H9 (cell line): ENCODE data around the gene MORN1. TPM values are rescaled to one million over a fixed set of nuclear protein-coding genes. Genes with fewer than 3 reads are reported as not detected.

ENCODE experiments used
- DNase-seq: peaks from one replicate; pipeline ENCODE4 v3.0.0-alpha.2; 2017
- H2AFZ ChIP-seq: one replicate; pipeline ENCODE4 v1.6.1; 2013; ENCODE audit warnings: mild to moderate bottlenecking, low read length, control low read depth, moderate library complexity
- H2AK5ac ChIP-seq: 2 replicates; pipeline ENCODE4 v1.6.1; 2013; ENCODE audit warnings: low read length, control low read depth, mixed read lengths; ENCODE audit not compliant: insufficient read length
- H2BK120ac ChIP-seq: one replicate; pipeline ENCODE4 v1.6.1; 2013; ENCODE audit warnings: low read depth, mild to moderate bottlenecking, low read length, control low read depth, inconsistent platforms; ENCODE audit not compliant: poor library complexity, severe bottlenecking
- H2BK12ac ChIP-seq: 2 replicates; pipeline ENCODE4 v1.6.1; 2013; ENCODE audit warnings: low read length, control low read depth, mixed read lengths, low read depth; ENCODE audit not compliant: insufficient read length
- H2BK15ac ChIP-seq: 2 replicates; pipeline ENCODE4 v1.6.1; 2013; ENCODE audit warnings: low read depth, low read length, control low read depth
- H2BK20ac ChIP-seq: one replicate; pipeline ENCODE4 v1.6.1; 2013; ENCODE audit warnings: low read depth, mild to moderate bottlenecking, low read length, control low read depth, inconsistent platforms; ENCODE audit not compliant: poor library complexity, severe bottlenecking
- H2BK5ac ChIP-seq: 2 replicates; pipeline ENCODE4 v1.6.1; 2013; ENCODE audit warnings: low read length, control low read depth, mixed read lengths; ENCODE audit not compliant: insufficient read length
- H3K14ac ChIP-seq: 2 replicates; pipeline ENCODE4 v1.6.1; 2013; ENCODE audit warnings: low read length, control low read depth; ENCODE audit not compliant: insufficient read depth
- H3K18ac ChIP-seq: 2 replicates; pipeline ENCODE4 v1.6.1; 2013; ENCODE audit warnings: low read depth, mild to moderate bottlenecking, mixed read lengths, low read length, control low read depth; ENCODE audit not compliant: insufficient read length
- H3K23ac ChIP-seq: 2 replicates; pipeline ENCODE4 v1.6.1; 2013; ENCODE audit warnings: low read length, control low read depth, mixed read lengths, low read depth; ENCODE audit not compliant: insufficient read length
- H3K23me2 ChIP-seq: 2 replicates; pipeline ENCODE4 v1.6.1; 2013; ENCODE audit warnings: low read depth, mild to moderate bottlenecking, mixed read lengths, low read length, control low read depth; ENCODE audit not compliant: insufficient read length, poor library complexity, severe bottlenecking
- H3K27ac ChIP-seq: 2 replicates; pipeline ENCODE4 v1.5.1; 2013; ENCODE audit warnings: low read length, control low read depth, mixed read lengths, low read depth; ENCODE audit not compliant: insufficient read length
- H3K27me3 ChIP-seq: 2 replicates; pipeline ENCODE4 v1.6.1; 2013; ENCODE audit warnings: low read length, control low read depth, inconsistent platforms; ENCODE audit not compliant: insufficient read depth
- H3K4ac ChIP-seq: 2 replicates; pipeline ENCODE4 v1.6.1; 2013; ENCODE audit warnings: low read depth, mild to moderate bottlenecking, control low read depth, inconsistent platforms, low read length, moderate library complexity
- H3K4me1 ChIP-seq: 2 replicates; pipeline ENCODE4 v1.6.1; 2013; ENCODE audit warnings: low read length, control low read depth, inconsistent platforms; ENCODE audit not compliant: insufficient read depth
- H3K4me2 ChIP-seq: 2 replicates; pipeline ENCODE4 v1.6.1; 2013; ENCODE audit warnings: low read length, control low read depth, mixed read lengths; ENCODE audit not compliant: insufficient read length, insufficient read depth
- H3K56ac ChIP-seq: 2 replicates; pipeline ENCODE4 v1.6.1; 2013; ENCODE audit warnings: low read depth, mild to moderate bottlenecking, mixed read lengths, low read length, control low read depth; ENCODE audit not compliant: insufficient read length
- H3K79me1 ChIP-seq: 2 replicates; pipeline ENCODE4 v1.6.1; 2013; ENCODE audit warnings: low read depth, mild to moderate bottlenecking, moderate library complexity, low read length, control low read depth, inconsistent platforms; ENCODE audit not compliant: insufficient read depth, poor library complexity, severe bottlenecking
- H3K79me2 ChIP-seq: 2 replicates; pipeline ENCODE4 v1.6.1; 2013; ENCODE audit warnings: low read length, control low read depth, inconsistent platforms; ENCODE audit not compliant: insufficient read depth
- H3K9ac ChIP-seq: 2 replicates; pipeline ENCODE4 v1.6.1; 2013; ENCODE audit warnings: low read length, control low read depth, mixed read lengths; ENCODE audit not compliant: insufficient read length; ENCODE audit errors: extremely low read depth
- H3K9me3 ChIP-seq: one replicate; pipeline ENCODE4 v1.6.1; 2013; ENCODE audit warnings: low read depth, low read length, inconsistent platforms; ENCODE audit not compliant: control insufficient read depth
- H3T11ph ChIP-seq: one replicate; pipeline ENCODE4 v1.6.1; 2013; ENCODE audit warnings: mild to moderate bottlenecking, low read length, control low read depth, inconsistent platforms
- H4K20me1 ChIP-seq: one replicate; pipeline ENCODE4 v1.6.1; 2013; ENCODE audit not compliant: control insufficient read depth, insufficient read length, insufficient read depth
- H4K5ac ChIP-seq: 2 replicates; pipeline ENCODE4 v1.6.1; 2013; ENCODE audit warnings: low read depth, mild to moderate bottlenecking, mixed read lengths, low read length, control low read depth; ENCODE audit not compliant: insufficient read length
- H4K8ac ChIP-seq: replicated peaks from 2 replicates; pipeline ENCODE4 v1.6.1; 2013; ENCODE audit warnings: low read length, control low read depth, mixed read lengths, low read depth; ENCODE audit not compliant: insufficient read length
- H4K91ac ChIP-seq: 2 replicates; pipeline ENCODE4 v1.6.1; 2013; ENCODE audit warnings: low read depth, mild to moderate bottlenecking, moderate library complexity, mixed read lengths, low read length, control low read depth; ENCODE audit not compliant: insufficient read length
- H3K27ac Mint-ChIP-seq, 3 experiments: 2 replicates in 2 of 3; 3 replicates in 1 of 3; pipeline ENCODE4 v1.8.0; 2020 to 2021; ENCODE audit warnings: mixed read lengths in 3 of 3, mild to moderate bottlenecking in 1 of 3, moderate library complexity in 1 of 3
- H3K27me3 Mint-ChIP-seq: 2 replicates; pipeline ENCODE4 v1.8.0; 2021; ENCODE audit warnings: low read depth, mild to moderate bottlenecking, moderate library complexity, mixed read lengths
- H3K36me3 Mint-ChIP-seq, 3 experiments: 2 replicates in 2 of 3; 3 replicates in 1 of 3; pipeline ENCODE4 v1.8.0; 2020 to 2021; ENCODE audit warnings: low read depth in 3 of 3, mixed read lengths in 3 of 3; ENCODE audit not compliant: insufficient read depth in 1 of 3
- H3K4me1 Mint-ChIP-seq, 2 experiments: 2 replicates each; pipeline ENCODE4 v1.8.0; 2020; ENCODE audit warnings: mixed read lengths in 2 of 2
- H3K4me3 Mint-ChIP-seq, 2 experiments: 2 replicates in 1 of 2; 3 replicates in 1 of 2; pipeline ENCODE4 v1.8.0; 2020 to 2021; ENCODE audit warnings: mild to moderate bottlenecking in 2 of 2, mixed read lengths in 2 of 2, moderate library complexity in 1 of 2
- H3K9me3 Mint-ChIP-seq, 2 experiments: 2 replicates in 1 of 2; 3 replicates in 1 of 2; pipeline ENCODE4 v1.8.0; 2020; ENCODE audit warnings: mild to moderate bottlenecking in 2 of 2, mixed read lengths in 2 of 2, moderate library complexity in 1 of 2
- WGBS: extraction: QIAGEN DNeasy Blood & Tissue Kit; methylation state at CpG from one replicate; pipeline ENCODE4 v1.1.7; 2013; ENCODE audit warnings: missing lambda C conversion rate, low lambda C conversion rate, mixed read lengths; ENCODE audit not compliant: insufficient read length; ENCODE audit errors: extremely low coverage; 5-methylcytosine and 5-hydroxymethylcytosine counted together
- total RNA-seq: library from RNA; stranded (reverse); gene quantifications from 2 replicates; pipeline ENCODE4 v1.2.1, GENCODE V29; 2021
- TF ChIP-seq, protein P1 (sequence below): fragments of 200-600 bp; sonication (generic); conservative IDR thresholded peaks from 3 replicates; pipeline ENCODE4 v1.8.0; 2021; ENCODE audit warnings: antibody characterized with exemption, mild to moderate bottlenecking

Gene MORN1
- total RNA-seq, 1 experiment from 2014 or later: 12.7 TPM

DNA sequence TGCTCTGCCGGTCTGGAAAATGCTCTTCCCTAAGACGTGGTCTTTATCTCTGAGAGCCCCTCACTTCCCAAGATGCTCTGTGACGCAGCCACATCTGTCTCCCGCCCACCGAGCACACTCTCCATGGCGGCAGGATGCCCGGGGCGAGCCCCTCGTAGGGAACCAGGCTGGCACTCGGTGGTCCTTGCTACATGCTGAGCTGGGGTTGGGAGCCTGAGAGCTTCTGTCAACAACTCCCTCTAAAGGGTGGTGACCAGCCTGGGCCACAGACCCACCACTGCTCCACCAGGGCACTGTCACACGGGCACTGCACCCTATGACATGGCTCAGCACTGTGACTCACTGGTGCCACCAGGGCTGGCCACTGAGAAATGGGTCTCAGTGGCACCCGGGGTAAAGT is 18.4 kb upstream of the MORN1 start:
- no peaks in the 10 kb centered on the region for H3K79me1 ChIP-seq
- H4K91ac ChIP-seq: no peak overlapping the region
- no peak overlapping the region for H3K56ac ChIP-seq
- no peak overlapping the region for H3K4me2 ChIP-seq
- H3K14ac ChIP-seq: no peak overlapping the region
- no peak overlapping the region for H2BK15ac ChIP-seq
- no peak overlapping the region for H3K27ac ChIP-seq
- no peaks in the 10 kb centered on the region for H3K27me3 ChIP-seq
- Mint-ChIP-seq H3K27me3 (no peaks in the 10 kb centered on the region; the same call in none of the 2 replicates), H3K27ac (no peak overlapping the region), H3K9me3 (no peaks in the 10 kb centered on the region), H3K36me3 (peaks cover 13 to 47% (median 39%) of the 10 kb centered on the region in 3 experiments; a peak in 6 of 7 replicates), H3K4me3 (no peak overlapping the region), H3K4me1 (peaks cover 16 to 23% of the 10 kb centered on the region in 2 experiments)
- H2AK5ac ChIP-seq: no peak overlapping the region
- H3T11ph ChIP-seq: no peak overlapping the region
- no peak for DNase-seq
- H3K79me2 ChIP-seq: no peaks in the 10 kb centered on the region
- TF ChIP-seq, protein P1, sequence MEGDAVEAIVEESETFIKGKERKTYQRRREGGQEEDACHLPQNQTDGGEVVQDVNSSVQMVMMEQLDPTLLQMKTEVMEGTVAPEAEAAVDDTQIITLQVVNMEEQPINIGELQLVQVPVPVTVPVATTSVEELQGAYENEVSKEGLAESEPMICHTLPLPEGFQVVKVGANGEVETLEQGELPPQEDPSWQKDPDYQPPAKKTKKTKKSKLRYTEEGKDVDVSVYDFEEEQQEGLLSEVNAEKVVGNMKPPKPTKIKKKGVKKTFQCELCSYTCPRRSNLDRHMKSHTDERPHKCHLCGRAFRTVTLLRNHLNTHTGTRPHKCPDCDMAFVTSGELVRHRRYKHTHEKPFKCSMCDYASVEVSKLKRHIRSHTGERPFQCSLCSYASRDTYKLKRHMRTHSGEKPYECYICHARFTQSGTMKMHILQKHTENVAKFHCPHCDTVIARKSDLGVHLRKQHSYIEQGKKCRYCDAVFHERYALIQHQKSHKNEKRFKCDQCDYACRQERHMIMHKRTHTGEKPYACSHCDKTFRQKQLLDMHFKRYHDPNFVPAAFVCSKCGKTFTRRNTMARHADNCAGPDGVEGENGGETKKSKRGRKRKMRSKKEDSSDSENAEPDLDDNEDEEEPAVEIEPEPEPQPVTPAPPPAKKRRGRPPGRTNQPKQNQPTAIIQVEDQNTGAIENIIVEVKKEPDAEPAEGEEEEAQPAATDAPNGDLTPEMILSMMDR: no peak
- no peak overlapping the region for H2AFZ ChIP-seq
- H3K23me2 ChIP-seq: peaks cover 15% of the 10 kb centered on the region
- H2BK12ac ChIP-seq: no peak overlapping the region
- H4K20me1 ChIP-seq: no peaks in the 10 kb centered on the region
- no peak overlapping the region for H3K18ac ChIP-seq
- no peak overlapping the region for H4K5ac ChIP-seq
- no peak overlapping the region for H4K8ac ChIP-seq
- H3K4ac ChIP-seq: no peak overlapping the region
- H3K4me1 ChIP-seq: no peaks in the 10 kb centered on the region
- H2BK120ac ChIP-seq: no peak overlapping the region
- no peak overlapping the region for H3K23ac ChIP-seq
- H3K9me3 ChIP-seq: no peaks in the 10 kb centered on the region
- no peak overlapping the region for H2BK5ac ChIP-seq
- WGBS: no CpG with 5 or more reads among the region's 12 CpGs
- H2BK20ac ChIP-seq: no peak overlapping the region
- no peak overlapping the region for H3K9ac ChIP-seq
